Sciatic nerve (tissue), 2 donors: ENCODE results near the gene SLX9. TPM values are rescaled to one million over a fixed set of nuclear protein-coding genes. Genes with fewer than 3 reads are reported as not detected.

Experiments used
- ATAC-seq: fragments of 200-7000 bp; cut with Tn5 transposase; one replicate; pipeline ENCODE4 v1.9.1; 2020; ENCODE audit warnings: mild to moderate bottlenecking, moderate library complexity
- DNase-seq: peaks from one replicate; pipeline ENCODE4 v3.0.0-alpha.2; 2020; ENCODE audit warnings: low spot score
- intact Hi-C: fragments of 100-400 bp; cut with DNase I; formaldehyde crosslinking; loops from one replicate; pipeline ENCODE4 v1.14.2; 2022
- total RNA-seq: library from RNA; stranded (reverse); fragmentation: NEBNext Ultra II Directional; extraction: Animal tissue kit (Norgen Biotek cat#: 25700); gene quantifications from one replicate; pipeline ENCODE4 v1.2.1, GENCODE V29; 2021
- donor health status: DM: no; HTN: no; CAD: no.
- donor health status: DM: no; HTN: no; CAD: no.

SLX9 gene
- total RNA-seq, 1 donor from 2014 or later = 17.1 TPM

GRCh38 chr21:44938772-44939531 lies 877 bp upstream of the SLX9 start:
- peak; percentile 11 for ATAC-seq
- intact Hi-C loops = no loop called here
- DNase-seq = peak; percentile 34

GRCh38 chr21:44940116-44940631 lies 345 bp downstream of the SLX9 start:
- no peak for ATAC-seq

GRCh38 chr21:44941567-44941966 lies 1.7 kb downstream of the SLX9 start:
- no peak for ATAC-seq
- peak; percentile 55 for DNase-seq
- intact Hi-C loops = no loop called here

More at GRCh38 chr21:44940116-44940631, 345 bp downstream of the SLX9 start:
- intact Hi-C loops = no loop called here
- no peak for DNase-seq

- intact Hi-C loops = no loop called here
- DNase-seq = peak; percentile 5
- ATAC-seq = no peak
These were observed 2.7 kb downstream of the SLX9 start for GRCh38 chr21:44942566-44942965.

- ATAC-seq = no peak
- intact Hi-C loops = no loop called here
- peak; percentile 50 for DNase-seq
These were observed 3.3 kb downstream of the SLX9 start for GRCh38 chr21:44943005-44943685.

- peak; percentile 51 for DNase-seq
- intact Hi-C loops = no loop called here
- ATAC-seq = no peak
These were observed 4.1 kb downstream of the SLX9 start for GRCh38 chr21:44943686-44944550.

GRCh38 chr21:44944596-44944995 lies 4.8 kb downstream of the SLX9 start:
- no peak for ATAC-seq
- DNase-seq = peak; percentile 47
- intact Hi-C loops = no loop called here

GRCh38 chr21:44946254-44947041 lies 6.6 kb downstream of the SLX9 start:
- DNase-seq (peak; percentile 53), ATAC-seq (no peak)
- intact Hi-C loops = no loop called here

- ATAC-seq = no peak
- intact Hi-C loops = no loop called here
- peak; percentile 56 for DNase-seq
These were observed 7.5 kb downstream of the SLX9 start for GRCh38 chr21:44947111-44947929.

- ATAC-seq (no peak), DNase-seq (peak; percentile 66)
- intact Hi-C loops = no loop called here
These were observed 8.1 kb downstream of the SLX9 start for GRCh38 chr21:44947930-44948331.

- ATAC-seq (no peak), DNase-seq (no peak)
- intact Hi-C loops = no loop called here
These were observed 8.7 kb downstream of the SLX9 start for GRCh38 chr21:44948426-44949120.

- ATAC-seq = peak; percentile 17
- DNase-seq = no peak
- intact Hi-C loops = no loop called here
These were observed 9.4 kb downstream of the SLX9 start for GRCh38 chr21:44949161-44949778.

- ATAC-seq (peak; percentile 90), DNase-seq (peak; percentile 96)
- intact Hi-C loops = loop anchor here (5.0 kb wide), 1 partner anchor 178 kb away; no protein-coding TSS in a partner anchor
These were observed 10.0 kb downstream of the SLX9 start for GRCh38 chr21:44949779-44950198.

GRCh38 chr21:44950351-44950750 lies 10.5 kb downstream of the SLX9 start:
- ATAC-seq (no peak), DNase-seq (no peak)
- intact Hi-C loops = loop anchor here (5.0 kb wide), 1 partner anchor 177 kb away; no protein-coding TSS in a partner anchor

- intact Hi-C loops = loop anchor here (5.0 kb wide), 1 partner anchor 176 kb away; no protein-coding TSS in a partner anchor
- ATAC-seq = no peak
These were observed 11.5 kb downstream of the SLX9 start for GRCh38 chr21:44951186-44951915.

More at GRCh38 chr21:44951186-44951915, 11.5 kb downstream of the SLX9 start:
- DNase-seq = no peak
